GM12892 (cell line): ENCODE results near the gene CNTN5.

Experiments
- POLR2A ChIP-seq: IDR thresholded peaks from 2 replicates; pipeline ENCODE4 v1.6.1; 2011; ENCODE audit warnings: low read depth, low read length, control low read depth
- POLR2AphosphoS5 ChIP-seq: IDR thresholded peaks from 2 replicates; pipeline ENCODE4 v1.6.1; 2011; ENCODE audit warnings: low read depth, low read length, control low read depth

- TF ChIP-seq POLR2AphosphoS5 (no peak), POLR2A (no peak)
Measured at GRCh38 chr11:99822846-99823565, 802.3 kb downstream of the CNTN5 start.
